ENCODE data around the gene TTLL5.
"Not testable (repeated sequence)": the region's sequence is repeated elsewhere in the genome, so short reads cannot be mapped to it uniquely, and the experiment has no call there.

TTLL5 gene

DNA sequence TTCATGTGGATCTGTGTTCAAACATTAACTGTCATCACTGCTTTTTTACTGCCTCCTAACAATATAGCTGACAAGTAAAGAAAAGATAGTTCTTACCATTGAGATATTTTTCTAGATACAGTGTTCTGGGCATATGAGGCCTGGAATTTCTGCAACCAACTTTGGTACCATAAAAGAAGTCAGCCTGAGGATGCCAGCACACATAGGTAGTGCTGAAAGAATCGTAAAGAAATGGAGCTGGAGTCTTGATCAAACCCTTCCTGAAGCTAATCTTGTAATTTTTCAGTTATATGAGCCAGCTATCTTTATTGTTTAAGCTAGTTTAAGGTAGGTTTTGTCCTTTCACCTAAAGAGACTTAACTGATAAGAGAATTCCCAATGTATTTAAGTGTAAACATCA, 11.7 kb upstream of the TTLL5 start:
- DNase-seq, result no peak

DNA sequence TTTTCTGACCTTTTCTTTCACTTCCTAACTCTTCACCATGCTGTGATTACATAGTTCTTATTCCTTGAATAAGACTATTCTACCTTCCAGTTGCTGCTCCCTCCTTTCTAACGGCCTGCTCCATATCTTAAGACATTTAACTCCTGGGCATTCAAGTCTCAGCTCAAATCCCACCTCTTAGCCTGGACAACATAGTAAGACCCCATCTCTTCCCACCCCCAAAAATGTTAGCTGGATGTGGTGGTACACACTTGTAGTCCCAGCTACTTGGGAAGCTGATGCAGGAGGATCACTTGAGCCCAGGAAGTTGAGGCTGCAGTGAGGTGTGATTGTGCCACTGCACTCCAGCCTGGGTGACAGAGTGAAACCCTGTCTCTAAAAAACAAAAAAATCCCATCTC, 11.3 kb upstream of the TTLL5 start:
- no peak for DNase-seq

DNA sequence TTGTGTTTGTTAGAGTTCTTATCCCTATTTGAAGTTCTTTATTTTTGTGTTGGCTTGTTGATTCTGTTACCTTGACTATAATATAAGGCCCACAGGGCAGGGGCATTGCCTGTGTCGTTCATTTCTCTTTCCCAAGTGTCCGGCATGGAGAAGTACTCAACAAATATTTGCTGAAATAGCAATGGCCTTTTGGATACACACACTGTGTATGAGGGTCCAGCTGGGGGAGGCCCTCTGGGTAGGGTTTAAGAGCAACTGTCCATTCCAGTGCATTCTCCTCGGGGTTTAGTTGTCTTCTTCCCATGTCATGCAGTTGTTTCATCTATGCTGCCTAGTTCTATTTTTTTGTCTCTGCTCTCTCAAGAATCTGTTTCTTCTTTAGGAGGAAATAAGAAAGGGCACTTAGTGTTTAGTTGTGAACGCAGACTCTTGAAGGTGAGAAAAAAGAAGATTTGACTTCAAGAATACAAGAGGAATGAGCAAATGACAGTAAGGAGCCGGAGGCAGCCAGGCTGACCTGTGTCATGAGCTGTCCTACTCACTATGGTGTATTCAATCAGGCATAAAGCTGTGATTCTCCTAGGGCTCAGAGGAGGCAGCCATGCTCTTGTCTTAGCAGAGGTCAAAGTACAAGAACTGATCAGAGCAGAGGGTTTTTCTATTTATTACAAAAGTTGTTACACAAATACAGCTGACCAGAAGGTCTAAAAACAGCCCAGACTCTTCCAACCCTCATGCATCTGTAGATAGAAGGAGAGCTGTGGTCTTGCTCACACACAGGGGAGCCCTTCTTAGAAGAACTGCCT, 10.6 kb upstream of the TTLL5 start:
- DNase-seq, result no peak

DNA sequence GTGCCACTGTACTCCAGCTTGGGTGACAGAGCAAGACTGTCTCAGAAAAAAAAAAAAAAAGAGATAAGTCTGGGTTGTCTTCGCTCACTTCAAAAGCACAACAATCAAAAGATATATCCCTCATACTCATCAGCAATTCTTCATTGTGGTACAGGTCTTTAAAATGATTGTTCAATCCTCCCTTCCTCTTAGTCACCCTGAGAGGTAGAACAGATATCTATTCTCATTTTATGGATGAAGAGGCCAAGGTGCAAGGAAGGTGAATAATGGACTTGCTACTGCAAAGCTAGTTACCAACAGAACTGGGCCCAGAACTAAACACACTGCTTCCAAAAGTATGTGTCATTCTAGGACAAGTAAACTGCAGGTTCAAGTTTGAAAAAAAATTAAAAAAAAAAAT, 7.5 kb upstream of the TTLL5 start:
- DNase-seq, result no peak

DNA sequence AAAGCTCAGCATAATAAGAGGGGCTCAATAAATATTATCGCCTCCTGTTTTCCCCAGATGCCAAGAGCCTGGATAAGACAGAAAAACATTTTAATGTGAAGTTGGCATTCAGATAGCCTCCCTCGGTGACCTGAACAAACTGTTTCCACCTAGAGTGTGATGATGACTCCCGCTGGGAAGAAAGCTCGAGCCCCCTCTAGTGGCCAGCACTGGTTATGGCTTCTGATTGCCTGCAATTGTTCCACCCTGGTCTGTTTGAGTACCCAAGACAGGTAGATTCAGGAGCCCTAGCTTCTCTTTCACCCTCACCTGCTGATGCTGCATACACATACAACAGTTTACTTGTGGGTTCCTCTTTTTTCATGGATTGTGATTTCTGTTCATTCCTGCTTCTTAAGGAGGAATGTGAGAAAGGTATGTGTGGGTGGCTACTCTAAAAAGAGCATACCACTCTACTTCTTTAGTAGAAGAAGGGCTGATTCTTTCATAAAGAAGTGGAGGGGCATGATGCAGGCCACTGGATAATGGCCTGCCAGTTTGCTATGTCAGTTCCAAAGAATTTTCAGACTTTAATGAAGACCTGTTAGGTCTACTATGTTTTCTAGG, 6.8 kb upstream of the TTLL5 start:
- peak; percentile 84 for DNase-seq

DNA sequence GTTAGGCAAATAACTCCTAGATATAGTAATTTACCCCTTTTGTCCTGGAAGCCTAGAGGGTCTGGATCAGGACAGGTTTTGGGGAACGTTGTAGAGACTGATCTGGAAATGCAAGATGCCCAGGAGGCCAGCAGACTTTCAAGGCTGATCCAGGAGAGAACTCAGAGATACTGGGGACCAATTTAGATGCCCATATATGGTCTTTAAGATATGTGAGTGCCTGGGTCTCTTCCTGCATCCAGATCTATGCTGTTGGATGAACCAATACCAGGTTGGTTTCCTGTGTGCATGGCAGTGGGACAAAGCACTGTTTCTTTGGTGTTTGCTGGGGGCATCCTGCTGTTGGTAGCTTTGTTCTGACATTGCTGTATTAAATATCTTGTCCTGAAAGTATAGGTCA, 5.8 kb upstream of the TTLL5 start:
- DNase-seq, result no peak

DNA sequence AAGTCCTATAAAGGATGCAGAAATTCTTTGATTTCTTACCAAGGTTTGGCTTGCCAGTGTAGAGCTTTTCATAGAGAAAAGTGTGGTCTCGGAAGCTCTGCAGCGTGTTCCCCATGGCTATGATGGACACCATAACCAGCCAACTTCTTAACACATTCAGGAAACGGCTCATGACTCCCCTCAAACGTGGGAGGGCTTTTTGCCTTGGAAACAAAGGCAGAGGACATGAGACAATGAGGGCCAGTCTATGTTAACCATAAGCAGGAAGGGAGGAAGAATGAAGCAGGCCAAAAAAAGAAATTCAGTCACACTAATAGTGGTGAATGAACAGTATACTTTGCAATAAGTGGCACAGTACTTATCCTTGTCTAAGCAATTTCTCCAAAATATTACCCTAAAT, 3.7 kb upstream of the TTLL5 start:
- no peak for DNase-seq

DNA sequence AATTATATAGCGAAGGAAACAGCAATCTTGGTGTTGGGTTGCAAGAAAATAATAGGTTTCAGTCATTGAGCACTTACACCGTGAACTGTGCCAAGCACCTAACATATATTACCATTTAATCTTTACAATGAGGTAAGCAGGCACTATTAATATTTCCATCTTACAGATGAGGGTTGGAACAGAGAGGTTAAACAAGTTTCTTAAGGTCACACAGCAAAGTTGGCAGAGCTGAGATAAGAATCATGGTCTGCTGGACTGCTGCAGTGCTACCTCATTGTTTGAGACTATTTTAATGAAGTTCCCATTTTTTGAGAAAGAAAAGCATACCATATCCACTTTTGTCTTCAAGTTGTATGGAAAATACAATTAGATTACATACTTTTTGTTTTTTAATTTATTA, 2.1 kb upstream of the TTLL5 start:
- DNase-seq, result no peak

DNA sequence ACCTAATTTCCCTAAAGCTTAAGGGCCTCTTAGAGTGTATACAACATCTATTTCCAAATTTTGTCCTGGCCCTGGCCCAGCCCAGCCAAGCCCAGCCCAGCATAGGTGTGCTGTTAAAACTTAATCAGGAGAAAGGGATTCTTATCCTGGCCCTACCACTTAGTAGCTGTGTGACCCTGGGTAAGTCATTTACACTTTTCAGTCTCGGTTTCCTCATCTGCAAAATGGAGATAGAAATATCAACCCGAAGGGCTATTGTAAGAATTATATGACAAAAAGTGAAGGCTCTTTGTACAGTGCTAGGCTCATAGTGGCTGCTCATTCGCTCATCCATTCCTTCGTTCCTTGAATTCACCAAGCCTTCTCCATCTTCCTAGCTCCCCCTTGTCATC, 812 bp upstream of the TTLL5 start:
- DNase-seq, result no peak

DNA sequence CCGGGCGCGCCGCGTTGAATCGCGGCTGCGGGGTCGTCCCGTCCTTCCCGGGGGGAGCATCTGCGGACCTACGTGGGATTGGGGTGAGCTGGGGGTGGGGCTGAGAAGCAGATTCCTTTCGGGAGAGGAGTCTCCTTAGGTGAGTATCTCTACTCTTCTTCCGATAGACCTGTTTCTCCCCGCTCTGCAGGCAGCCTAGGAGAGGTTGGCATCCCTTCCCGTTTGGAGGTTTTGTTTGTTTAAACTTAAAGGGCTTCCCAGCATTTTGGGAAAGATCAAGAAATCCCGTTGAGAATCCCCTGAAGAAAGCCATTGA, 411 bp downstream of the TTLL5 start:
- DNase-seq, result no peak

DNA sequence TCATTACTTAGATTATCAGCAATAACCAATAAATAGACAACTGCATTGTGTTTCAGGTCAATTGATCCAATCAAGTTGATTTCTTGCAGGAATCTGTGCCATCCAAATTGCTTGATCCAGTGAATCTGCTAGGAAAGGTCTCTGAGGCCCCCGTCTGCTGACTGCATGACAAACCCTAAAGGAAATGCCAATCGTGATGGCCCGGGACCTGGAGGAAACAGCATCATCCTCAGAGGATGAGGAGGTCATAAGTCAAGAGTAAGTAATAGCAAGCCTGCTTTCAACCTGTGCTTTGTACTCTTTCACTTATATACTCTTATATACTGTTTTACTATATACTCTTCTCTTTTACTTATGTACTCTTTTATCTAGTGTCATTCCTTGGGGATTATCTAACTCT, 1.9 kb downstream of the TTLL5 start:
- no peak for DNase-seq

DNA sequence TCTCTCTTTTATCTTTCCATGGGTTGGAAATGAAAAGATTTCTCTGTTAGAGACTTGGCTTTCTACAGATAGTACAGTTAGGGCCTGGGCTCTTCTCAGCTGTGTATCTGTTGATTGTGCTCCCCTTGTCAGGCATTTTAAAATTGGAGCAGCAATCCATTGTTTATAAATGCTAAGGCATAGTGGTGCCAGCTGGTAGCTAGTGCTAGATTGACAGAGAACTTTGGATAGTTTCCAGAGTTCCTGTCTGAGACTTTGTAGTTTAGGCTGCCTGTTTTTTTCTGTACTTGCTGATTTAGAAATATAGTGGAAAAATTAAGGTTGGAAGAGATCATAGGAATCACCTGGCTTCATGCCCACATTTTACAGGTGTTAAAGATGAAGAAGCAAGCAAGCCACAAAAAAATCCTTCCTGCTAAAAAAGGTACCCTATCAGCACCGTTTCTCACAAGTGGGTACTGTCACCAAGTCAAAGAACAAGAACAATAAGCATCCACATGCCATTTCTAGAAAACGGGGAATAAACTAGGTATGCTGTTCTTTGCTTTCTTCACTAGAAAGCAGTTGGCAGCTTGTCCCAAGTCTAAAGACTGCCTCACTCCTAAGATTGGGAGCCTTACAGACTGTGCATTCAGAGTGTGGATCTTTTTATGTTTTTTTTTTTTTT, 6.2 kb downstream of the TTLL5 start:
- no peak for DNase-seq

DNA sequence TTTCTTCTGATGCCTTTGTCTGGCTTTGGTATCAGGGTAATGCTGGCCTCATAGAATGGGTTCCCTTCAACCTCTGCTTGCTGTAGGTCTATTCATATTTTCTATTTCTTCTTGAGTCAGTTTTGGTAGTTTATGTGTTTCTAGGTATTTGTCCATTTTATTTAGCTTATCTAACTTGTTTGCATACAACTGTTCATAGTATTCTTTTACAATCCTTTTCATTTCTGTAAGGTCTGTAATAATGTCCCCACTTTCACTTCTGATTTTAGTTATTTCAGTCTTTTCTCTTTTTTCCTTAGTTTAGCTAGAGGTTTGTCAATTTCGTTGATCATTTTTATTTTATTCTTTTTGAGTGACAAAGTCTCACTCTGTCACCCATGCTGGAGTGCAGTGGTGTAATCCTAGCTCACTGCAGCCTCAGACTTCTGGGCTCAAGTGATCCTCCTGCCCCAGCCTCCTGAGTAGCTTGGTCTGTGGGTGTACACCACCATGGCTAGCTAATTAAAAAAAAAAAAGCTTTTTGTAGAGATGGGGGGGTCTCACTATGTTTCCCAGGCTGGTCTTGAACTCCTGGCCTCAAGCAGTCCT, 11.7 kb downstream of the TTLL5 start:
- DNase-seq, result peak; percentile 49

DNA sequence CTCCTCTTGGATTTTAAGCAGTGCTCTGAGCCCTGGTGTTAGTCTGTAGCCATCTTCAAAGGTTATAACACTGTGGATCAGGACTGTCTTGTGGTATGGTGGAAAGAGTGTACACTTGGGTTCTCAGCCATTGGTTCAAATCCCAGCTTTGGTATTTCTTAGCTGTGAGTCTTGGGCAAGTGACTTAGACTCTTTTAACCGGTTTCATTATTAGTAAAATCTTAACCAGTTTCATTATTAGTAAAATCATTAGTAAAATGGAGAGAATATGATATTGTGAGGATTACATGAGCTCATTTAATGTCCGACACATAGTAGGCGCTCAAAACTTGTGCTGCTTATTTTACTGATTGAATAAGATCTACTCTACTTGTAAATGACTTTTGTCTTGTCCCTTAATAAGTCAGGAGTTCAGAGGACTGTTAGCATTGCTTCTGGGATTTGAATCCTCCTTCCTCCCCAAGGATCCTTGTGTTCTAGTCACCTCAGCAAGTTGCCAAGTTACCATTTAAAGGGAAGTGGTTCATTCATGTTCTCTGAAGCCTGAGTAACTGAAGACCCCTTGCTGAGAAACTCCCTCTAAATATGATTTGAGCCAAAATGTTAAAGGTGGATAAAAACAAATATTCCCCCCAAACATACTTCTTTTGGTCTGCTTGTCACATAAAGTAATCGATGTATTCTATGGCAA, 12.4 kb downstream of the TTLL5 start:
- DNase-seq, result peak; percentile 80

DNA sequence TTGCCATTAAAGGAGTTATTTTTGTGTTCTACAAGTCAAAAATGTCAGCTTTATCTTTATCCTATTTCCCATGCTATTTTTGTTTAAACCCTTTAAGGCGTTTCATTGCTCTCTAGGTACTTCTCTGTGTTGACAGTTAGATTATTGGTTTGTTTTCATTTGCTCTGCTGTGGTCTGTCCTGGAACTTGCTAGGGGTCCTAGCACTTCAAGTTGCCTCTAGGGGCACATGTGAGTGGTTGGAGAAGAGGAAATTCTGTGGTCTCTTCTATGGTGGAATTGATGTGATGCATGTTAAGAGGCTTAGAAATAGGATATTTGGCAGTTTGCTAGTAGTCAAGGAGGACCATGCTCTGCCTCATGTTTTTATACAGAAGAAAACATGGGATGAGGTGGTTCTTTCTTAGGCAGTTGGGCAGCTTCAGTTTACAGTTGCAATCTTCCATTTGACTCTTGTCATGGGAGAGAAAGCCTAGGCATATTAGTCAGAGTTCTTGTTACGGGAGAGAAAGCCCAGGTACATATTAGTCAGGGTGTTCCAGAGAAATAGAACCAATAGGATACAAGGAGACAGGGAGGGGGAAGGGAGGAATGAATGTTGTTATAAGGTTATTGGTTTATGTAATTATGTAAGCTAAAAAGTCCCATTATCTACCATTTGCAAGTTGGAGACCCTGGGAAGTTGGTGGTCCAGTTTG, 14.4 kb downstream of the TTLL5 start:
- DNase-seq, result no peak

DNA sequence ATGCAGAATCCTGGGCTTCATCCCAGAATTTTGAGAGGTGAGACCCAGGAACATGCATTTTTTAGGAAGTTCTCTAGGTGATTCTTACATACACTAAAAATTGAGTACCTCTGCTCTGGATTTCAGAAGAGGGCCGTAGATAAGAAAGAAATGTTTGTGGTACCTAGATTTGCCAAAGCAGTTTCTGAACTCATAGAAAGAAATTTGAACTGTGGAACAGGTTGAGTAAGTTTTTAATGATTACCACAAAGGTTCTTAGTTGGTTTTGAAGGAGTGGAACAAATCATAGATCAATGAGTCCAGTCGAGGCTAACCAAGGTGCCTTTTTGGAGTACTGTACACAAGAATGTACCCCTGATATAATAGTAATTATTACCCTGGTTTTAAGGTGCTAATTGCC, 24.9 kb downstream of the TTLL5 start:
- DNase-seq, result no peak

DNA sequence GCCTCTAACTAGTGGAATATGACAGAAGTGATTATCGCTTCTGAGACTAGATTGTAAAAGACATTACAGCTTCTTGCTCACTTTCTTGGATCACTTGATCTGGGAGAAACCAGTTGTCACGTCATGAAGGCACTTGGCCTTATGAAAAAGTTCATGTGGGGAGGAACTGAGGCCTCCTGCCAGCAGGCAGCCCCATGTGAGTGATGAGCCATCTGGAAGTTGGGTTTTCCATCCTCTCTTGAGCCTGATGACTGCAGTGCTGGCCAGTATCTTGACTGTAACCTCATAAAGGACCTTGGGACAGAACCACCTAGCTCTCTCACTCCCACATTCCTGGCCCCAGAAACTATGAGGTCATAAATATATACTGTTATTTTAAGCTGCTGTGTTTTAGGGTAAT, 28.0 kb downstream of the TTLL5 start:
- no peak for DNase-seq

DNA sequence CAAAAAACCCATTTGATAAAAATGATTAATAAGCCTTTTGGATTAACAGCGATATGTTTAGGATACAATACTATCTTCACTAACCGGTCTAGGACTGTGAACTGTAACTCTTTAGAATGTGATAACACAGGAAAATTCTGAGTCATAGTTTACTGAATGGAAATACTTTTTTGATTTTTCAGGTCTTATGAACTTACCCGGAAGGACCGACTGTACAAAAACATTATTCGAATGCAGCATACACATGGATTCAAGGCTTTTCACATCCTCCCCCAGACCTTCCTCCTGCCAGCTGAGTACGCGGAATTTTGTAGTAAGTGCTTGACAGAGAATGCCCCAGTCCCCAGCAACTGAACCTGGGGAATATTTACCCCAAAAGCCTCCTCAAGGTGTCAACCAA, 29.0 kb downstream of the TTLL5 start:
- peak; percentile 5 for DNase-seq

DNA sequence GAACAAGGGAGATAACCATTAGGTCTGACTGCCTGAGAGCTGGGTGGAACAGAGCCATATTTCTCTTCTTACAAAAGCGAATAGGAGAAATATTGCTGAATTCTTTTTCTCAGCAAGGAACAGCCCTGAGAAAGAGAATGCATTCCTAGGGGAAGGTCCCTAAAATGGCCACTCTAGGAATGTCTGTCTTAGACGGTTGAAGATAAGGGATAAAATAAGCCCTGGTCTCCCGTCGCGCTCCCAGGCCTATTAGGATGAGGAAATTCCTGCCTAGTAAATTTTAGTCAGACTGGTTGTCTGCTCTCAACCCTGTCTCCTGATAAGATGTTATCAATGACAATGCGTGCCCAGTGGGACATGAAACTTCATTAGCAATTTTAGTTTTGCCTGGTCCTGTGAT, 34.0 kb downstream of the TTLL5 start:
- not testable (repeated sequence) for DNase-seq

DNA sequence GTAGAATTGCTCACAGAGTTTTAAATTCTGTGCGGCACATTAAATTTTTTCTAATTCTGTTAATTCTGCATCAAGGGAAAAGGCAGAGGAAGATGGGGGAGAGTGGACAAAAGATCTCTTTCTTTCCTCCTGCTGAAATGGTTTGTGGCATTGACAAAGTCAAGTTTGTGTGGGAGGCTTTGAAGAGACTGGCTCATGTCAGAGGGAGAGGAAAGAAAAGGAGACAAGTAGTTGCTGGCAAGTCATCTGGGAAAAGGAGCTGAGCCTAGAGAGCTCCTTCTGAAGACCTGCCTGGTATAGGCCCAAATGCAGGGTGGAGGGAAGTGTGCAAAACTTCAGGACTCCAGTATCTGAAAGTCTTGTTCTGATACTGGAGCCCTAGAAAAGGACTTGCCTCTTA, 36.3 kb downstream of the TTLL5 start:
- no peak for DNase-seq

DNA sequence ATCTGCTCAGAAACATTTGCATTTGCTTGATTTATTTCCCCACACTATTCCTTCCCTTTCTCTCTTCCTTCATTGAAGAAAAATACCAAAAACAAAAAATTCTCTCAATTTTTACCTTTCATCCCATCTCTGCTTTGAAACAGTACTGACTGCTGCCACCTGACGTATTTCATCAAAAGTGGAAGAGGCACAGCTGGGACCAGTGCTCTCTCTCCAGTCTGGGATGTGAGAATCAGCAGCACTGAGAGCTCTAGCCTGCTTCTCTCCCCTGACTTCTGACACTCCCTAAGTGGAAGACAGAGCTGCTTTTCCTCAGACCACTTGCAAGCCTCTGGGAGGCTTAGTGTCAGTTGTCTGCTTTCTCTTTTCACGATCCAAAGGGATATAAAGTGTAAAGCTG, 36.9 kb downstream of the TTLL5 start:
- no peak for DNase-seq

DNA sequence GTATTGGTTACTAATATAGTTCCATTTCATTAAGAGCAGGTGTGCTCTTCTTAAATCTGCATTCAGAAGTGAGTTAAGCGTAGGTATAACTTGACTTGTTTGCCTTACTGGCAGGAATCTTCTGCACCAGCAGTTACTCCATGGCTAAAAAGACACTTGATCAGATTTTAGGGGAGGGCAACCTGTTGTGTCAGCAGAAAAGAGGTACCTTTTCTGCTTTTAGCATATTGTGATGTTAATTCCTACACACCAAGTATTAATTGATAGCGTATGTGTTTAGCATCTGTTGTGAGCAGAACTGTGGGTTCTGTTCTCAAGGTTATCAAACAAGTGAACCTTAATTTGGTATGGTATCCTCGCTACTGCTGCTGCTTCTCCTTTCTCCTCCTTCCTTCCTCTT, 38.3 kb downstream of the TTLL5 start:
- DNase-seq, result no peak

DNA sequence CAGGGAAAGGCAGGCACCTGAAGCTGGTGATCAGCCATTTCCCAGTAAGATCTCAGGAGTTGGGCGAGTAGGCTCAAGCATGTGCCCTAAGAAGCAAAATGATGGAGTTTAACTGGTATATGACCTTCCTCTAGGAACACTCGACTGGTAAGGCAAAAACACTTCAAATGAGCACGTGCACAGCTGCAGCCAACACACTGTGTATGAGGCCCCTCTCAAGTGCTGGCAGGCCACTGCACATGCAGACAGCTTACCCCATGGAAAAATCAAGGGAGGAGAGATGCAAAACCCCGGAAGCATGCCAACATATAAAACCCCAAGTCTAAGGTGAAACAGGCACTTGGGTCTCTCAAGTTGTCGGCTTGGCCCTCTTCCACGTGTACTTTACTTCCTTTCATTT, 39.2 kb downstream of the TTLL5 start:
- DNase-seq, result no peak
